ENCODE data around the gene SLC7A14. TPM values are rescaled to one million over a fixed set of nuclear protein-coding genes. Genes with fewer than 3 reads are reported as not detected.

SLC7A14 gene
- total RNA-seq, 2 donors from 2014 or later = 0.26 TPM; not detected in 1

DNA sequence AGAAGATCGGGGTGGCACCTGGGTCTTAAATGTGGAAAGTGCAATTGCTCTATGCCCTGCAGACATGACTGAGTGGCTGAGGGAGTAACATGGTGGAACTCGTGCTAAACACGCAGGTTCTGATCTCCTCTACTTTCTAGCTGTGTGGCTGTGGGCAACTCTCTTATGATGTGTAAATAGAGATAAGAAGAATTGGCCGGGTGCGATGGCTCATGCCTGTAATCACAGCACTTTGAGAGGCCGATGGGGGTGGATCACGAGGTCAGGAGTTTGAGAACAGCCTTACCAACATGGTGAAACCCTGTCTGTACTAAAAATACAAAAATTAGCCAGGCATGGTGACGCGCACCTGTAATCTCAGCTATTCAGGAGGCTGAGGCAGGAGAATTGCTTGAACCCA lies 99.5 kb downstream of the SLC7A14 start:
- no peak overlapping the region for H3K27ac ChIP-seq
- H3K27me3 ChIP-seq = no peaks in the 10 kb centered on the region
- no peaks in the 10 kb centered on the region for H3K9me3 ChIP-seq
- H3K4me1 ChIP-seq = no peaks in the 10 kb centered on the region
- no peaks in the 10 kb centered on the region for H3K36me3 ChIP-seq (replicated peaks in 1 of 2; ENCODE audit: insufficient read depth in 1 of 2, low read depth in 2 of 2)
- intact Hi-C loops (cut with DNase I) = no loop called here
- no peak for TF ChIP-seq POLR2A (IDR thresholded peaks at IDR 0.05)
- TF ChIP-seq, protein P1, sequence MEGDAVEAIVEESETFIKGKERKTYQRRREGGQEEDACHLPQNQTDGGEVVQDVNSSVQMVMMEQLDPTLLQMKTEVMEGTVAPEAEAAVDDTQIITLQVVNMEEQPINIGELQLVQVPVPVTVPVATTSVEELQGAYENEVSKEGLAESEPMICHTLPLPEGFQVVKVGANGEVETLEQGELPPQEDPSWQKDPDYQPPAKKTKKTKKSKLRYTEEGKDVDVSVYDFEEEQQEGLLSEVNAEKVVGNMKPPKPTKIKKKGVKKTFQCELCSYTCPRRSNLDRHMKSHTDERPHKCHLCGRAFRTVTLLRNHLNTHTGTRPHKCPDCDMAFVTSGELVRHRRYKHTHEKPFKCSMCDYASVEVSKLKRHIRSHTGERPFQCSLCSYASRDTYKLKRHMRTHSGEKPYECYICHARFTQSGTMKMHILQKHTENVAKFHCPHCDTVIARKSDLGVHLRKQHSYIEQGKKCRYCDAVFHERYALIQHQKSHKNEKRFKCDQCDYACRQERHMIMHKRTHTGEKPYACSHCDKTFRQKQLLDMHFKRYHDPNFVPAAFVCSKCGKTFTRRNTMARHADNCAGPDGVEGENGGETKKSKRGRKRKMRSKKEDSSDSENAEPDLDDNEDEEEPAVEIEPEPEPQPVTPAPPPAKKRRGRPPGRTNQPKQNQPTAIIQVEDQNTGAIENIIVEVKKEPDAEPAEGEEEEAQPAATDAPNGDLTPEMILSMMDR (IDR thresholded peaks at IDR 0.05) = no peak
- 52 to 63% methylated on average over 9 of the region's 9 CpGs for WGBS, 2 donors
- ATAC-seq (no peak), DNase-seq (no peak)
- no peak overlapping the region for H3K4me3 ChIP-seq

DNA sequence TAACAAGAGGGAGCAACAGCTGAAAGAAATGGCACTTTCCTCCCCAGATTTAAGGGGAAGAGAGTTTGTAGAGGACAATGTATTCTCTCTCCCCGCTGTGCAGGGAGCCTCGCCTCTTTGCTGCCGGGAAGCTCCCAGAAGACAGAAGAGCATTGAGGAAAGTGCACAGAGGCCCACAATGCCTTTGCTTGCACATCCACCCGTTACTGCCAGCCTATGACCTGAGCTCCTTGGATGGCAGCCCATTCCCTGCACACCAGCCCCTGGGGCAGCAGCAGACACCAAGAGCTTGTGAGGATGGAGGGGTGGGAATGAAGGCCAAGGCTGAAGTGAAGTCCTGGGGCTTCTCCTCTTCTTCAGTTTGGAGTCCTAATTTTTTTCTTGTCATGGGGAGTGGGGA lies 100.2 kb downstream of the SLC7A14 start:
- Histone ChIP-seq H3K27ac (no peak overlapping the region), H3K4me3 (no peak overlapping the region), H3K27me3 (no peaks in the 10 kb centered on the region), H3K4me1 (no peaks in the 10 kb centered on the region), H3K9me3 (no peaks in the 10 kb centered on the region), H3K36me3 (replicated peaks in 1 of 2; ENCODE audit: insufficient read depth in 1 of 2, low read depth in 2 of 2) (no peaks in the 10 kb centered on the region)
- DNase-seq (no peak), ATAC-seq (no peak)
- WGBS, 2 donors = 64 to 81% methylated on average over 4 of the region's 4 CpGs
- intact Hi-C loops (cut with DNase I) = no loop called here
- TF ChIP-seq POLR2A (IDR thresholded peaks at IDR 0.05) = no peak
- TF ChIP-seq, protein P1 (IDR thresholded peaks at IDR 0.05) = no peak

DNA sequence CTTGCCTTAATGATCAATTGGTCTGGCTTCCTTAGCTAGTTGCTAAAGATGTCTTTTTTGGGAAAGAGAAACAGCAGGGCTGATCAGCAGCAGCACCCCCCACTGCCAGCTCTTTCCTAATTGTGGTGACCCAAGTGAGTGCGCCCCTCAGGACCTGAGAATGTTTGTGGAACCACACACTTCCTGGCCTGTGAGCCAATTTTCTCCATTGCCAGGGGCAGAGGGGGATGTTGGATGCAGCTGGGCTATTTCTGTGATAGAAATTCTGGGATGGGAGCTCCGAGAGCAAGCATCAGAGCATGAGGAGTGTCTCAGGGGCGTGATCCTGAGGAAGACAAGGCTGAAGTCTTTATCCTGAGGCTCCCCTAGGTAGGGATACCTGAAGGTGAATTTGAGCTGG lies 100.6 kb downstream of the SLC7A14 start:
- 31 to 67% methylated on average over 2 to 3 of the region's 3 CpGs for WGBS, 2 donors
- intact Hi-C loops (cut with DNase I) = no loop called here
- no peak overlapping the region for H3K4me3 ChIP-seq
- no peak overlapping the region for H3K27ac ChIP-seq
- H3K9me3 ChIP-seq = no peaks in the 10 kb centered on the region
- no peaks in the 10 kb centered on the region for H3K27me3 ChIP-seq
- ATAC-seq (no peak), DNase-seq (no peak)
- H3K4me1 ChIP-seq = no peaks in the 10 kb centered on the region
- H3K36me3 ChIP-seq (replicated peaks in 1 of 2; ENCODE audit: insufficient read depth in 1 of 2, low read depth in 2 of 2) = no peaks in the 10 kb centered on the region
- no peak for TF ChIP-seq POLR2A (IDR thresholded peaks at IDR 0.05)
- TF ChIP-seq, protein P1 (IDR thresholded peaks at IDR 0.05) = no peak

DNA sequence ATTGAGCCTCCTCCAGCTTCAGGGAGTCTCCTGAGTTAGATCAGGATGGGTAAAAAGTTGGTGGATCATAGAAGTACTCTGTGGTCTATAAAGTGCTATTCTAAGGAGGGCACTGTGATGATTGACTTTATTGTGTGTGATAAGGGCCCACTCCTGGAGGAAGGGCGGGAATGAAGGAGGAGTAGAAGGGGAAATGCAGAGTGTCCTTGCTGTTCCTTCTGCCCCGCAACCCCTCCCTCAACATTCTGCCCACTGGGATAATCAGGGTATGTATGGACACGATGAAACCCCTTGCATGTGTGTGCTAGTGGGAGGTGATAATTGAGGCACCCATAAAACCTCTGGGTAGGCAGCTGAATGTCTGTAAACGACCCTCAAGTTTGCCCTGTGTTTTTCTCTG lies 101.0 kb downstream of the SLC7A14 start:
- Histone ChIP-seq H3K36me3 (replicated peaks in 1 of 2; ENCODE audit: insufficient read depth in 1 of 2, low read depth in 2 of 2) (no peaks in the 10 kb centered on the region), H3K4me3 (no peak overlapping the region), H3K27ac (no peak overlapping the region), H3K4me1 (no peaks in the 10 kb centered on the region), H3K27me3 (no peaks in the 10 kb centered on the region), H3K9me3 (no peaks in the 10 kb centered on the region)
- 64 to 77% methylated on average over 4 of the region's 4 CpGs for WGBS, 2 donors
- ATAC-seq (no peak), DNase-seq (no peak)
- intact Hi-C loops (cut with DNase I) = no loop called here
- TF ChIP-seq POLR2A (IDR thresholded peaks at IDR 0.05) = no peak
- TF ChIP-seq, protein P1 (IDR thresholded peaks at IDR 0.05) = no peak

DNA sequence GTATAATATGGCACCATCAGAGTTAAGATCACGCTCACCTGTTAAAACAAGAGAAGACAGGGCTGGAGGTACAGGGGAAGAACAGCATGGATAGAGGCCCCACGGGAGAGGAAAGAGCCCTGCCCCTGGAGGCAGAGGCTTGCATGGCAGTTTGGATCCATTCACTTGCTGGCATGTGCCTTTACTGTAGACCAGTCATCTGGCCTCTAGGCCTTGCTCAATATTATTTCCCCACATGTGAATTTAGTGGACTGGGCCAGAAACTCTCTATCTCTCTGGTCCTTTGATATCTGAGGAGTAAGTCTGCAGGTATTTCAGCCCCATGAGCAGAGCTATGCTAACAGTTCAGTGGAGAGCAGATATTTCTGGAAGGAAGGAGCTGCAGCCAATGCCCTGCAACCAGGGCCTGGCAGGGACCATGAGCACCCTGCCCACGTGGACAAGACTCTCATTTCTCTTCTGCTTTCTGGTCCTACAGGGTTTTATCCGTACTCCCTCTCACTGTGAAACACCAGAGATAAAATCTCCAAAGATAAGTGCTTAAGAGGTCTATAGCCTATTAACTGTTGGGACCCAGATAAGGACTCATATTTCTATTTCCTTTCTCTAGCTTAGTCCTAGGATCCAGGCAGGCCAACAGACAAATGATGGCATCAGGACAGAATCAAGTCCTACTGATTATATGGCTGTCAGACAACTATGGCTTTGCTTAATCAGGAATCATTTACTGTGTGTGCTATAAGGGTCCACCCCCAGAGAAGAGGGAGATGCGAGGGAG lies 102.2 kb downstream of the SLC7A14 start:
- ATAC-seq (no peak), DNase-seq (no peak)
- Histone ChIP-seq H3K9me3 (no peaks in the 10 kb centered on the region), H3K36me3 (replicated peaks in 1 of 2; ENCODE audit: insufficient read depth in 1 of 2, low read depth in 2 of 2) (no peaks in the 10 kb centered on the region), H3K4me1 (no peaks in the 10 kb centered on the region), H3K4me3 (no peak overlapping the region), H3K27me3 (no peaks in the 10 kb centered on the region), H3K27ac (no peak overlapping the region)
- WGBS, 2 donors = 51 to 54% methylated on average over 5 of the region's 5 CpGs
- intact Hi-C loops (cut with DNase I) = no loop called here
- TF ChIP-seq POLR2A (IDR thresholded peaks at IDR 0.05) = no peak
- TF ChIP-seq, protein P1 (IDR thresholded peaks at IDR 0.05) = no peak
